Karpas-422 (cell line): ENCODE results near the gene PLPP2. TPM values are rescaled to one million over a fixed set of nuclear protein-coding genes. Genes with fewer than 3 reads are reported as not detected.

Experiments used
- DNase-seq: peaks from one replicate; pipeline ENCODE4 v3.0.0-alpha.2; 2015
- H2AFZ ChIP-seq: fragments of 200-600 bp; sonication (generic); 2 replicates; pipeline ENCODE4 v1.6.1; 2014; ENCODE audit warnings: antibody characterized with exemption, low read length, mixed read lengths
- H3K27ac ChIP-seq: fragments of 200-600 bp; sonication (generic); 2 replicates; pipeline ENCODE4 v1.5.1; 2014; ENCODE audit warnings: mild to moderate bottlenecking, low read length, moderate library complexity
- H3K27me3 ChIP-seq: fragments of 200-600 bp; sonication (generic); 2 replicates; pipeline ENCODE4 v1.6.1; 2014; ENCODE audit warnings: low read length, mixed read lengths
- H3K36me3 ChIP-seq: fragments of 200-600 bp; sonication (generic); 2 replicates; pipeline ENCODE4 v1.6.1; 2014; ENCODE audit warnings: low read length, mixed read lengths; ENCODE audit not compliant: insufficient read depth
- H3K4me1 ChIP-seq: fragments of 200-600 bp; sonication (generic); 2 replicates; pipeline ENCODE4 v1.6.1; 2014; ENCODE audit warnings: mild to moderate bottlenecking, low read length, mixed read lengths
- H3K4me2 ChIP-seq: fragments of 200-600 bp; sonication (generic); 2 replicates; pipeline ENCODE4 v1.6.1; 2014; ENCODE audit warnings: low read length, low read depth, mild to moderate bottlenecking; ENCODE audit not compliant: poor library complexity, severe bottlenecking
- H3K4me3 ChIP-seq: fragments of 200-600 bp; sonication (generic); 2 replicates; pipeline ENCODE4 v1.5.1; 2014; ENCODE audit warnings: mild to moderate bottlenecking, antibody characterized with exemption, low read length, mixed read lengths
- H3K79me2 ChIP-seq: fragments of 200-600 bp; sonication (generic); 2 replicates; pipeline ENCODE4 v1.6.1; 2014; ENCODE audit warnings: mild to moderate bottlenecking, low read length, mixed read lengths
- H3K9ac ChIP-seq: fragments of 200-600 bp; sonication (generic); 2 replicates; pipeline ENCODE4 v1.6.0; 2014; ENCODE audit warnings: low read length
- H3K9me2 ChIP-seq: fragments of 200-600 bp; sonication (generic), shearing (Covaris generic); replicated peaks from 2 replicates; pipeline ENCODE4 v1.6.0; 2014; ENCODE audit warnings: mild to moderate bottlenecking, low read length, moderate library complexity; ENCODE audit not compliant: insufficient read depth
- H3K9me3 ChIP-seq: fragments of 300-700, 200-600 bp; sonication (generic); 2 replicates; pipeline ENCODE4 v1.6.1; 2014; ENCODE audit warnings: low read length, mixed read lengths
- H4K20me1 ChIP-seq: fragments of 200-600 bp; sonication (generic); 2 replicates; pipeline ENCODE4 v1.6.1; 2014; ENCODE audit warnings: mild to moderate bottlenecking, antibody characterized with exemption, low read length, low read depth; ENCODE audit not compliant: insufficient read depth
- total RNA-seq: library from RNA; depleted of rRNA; stranded (reverse); fragments of >200 nt; shearing (Covaris generic); gene quantifications from 2 replicates; pipeline ENCODE4 v1.2.3, GENCODE V29; 2014; ENCODE audit warnings: low replicate concordance

The PLPP2 gene
- total RNA-seq, 1 experiment from 2014 or later, result 0.26 TPM

- Histone ChIP-seq H3K36me3 (0 out of 2 replicates have a peak, but pooled peaks cover 7% of the 10 kb centered on the region), H3K9me3 (no peaks in the 10 kb centered on the region), H3K9ac (no peak overlapping the region), H3K27ac (no peak overlapping the region), H3K4me1 (no peaks in the 10 kb centered on the region), H3K4me2 (no peak overlapping the region), H3K79me2 (peaks cover 8% of the 10 kb centered on the region), H3K27me3 (no peaks in the 10 kb centered on the region), H4K20me1 (no peaks in the 10 kb centered on the region), H3K9me2 (no peaks in the 10 kb centered on the region), H3K4me3 (no peak overlapping the region), H2AFZ (no peak overlapping the region)
- no peak for DNase-seq
These were observed 22.2 kb upstream of the PLPP2 start for GRCh38 chr19:313169-313987.

GRCh38 chr19:311813-312261, 20.6 kb upstream of the PLPP2 start:
- no peak overlapping the region for H3K4me3 ChIP-seq
- H3K27ac ChIP-seq, result no peak overlapping the region
- no peak overlapping the region for H3K4me2 ChIP-seq
- H3K9me2 ChIP-seq, result no peaks in the 10 kb centered on the region
- no peaks in the 10 kb centered on the region for H3K9me3 ChIP-seq
- H3K4me1 ChIP-seq, result no peaks in the 10 kb centered on the region
- no peak overlapping the region for H3K9ac ChIP-seq
- no peaks in the 10 kb centered on the region for H3K79me2 ChIP-seq
- no peaks in the 10 kb centered on the region for H3K36me3 ChIP-seq
- H4K20me1 ChIP-seq, result no peaks in the 10 kb centered on the region
- H2AFZ ChIP-seq, result no peak overlapping the region
- DNase-seq, result no peak
- H3K27me3 ChIP-seq, result no peaks in the 10 kb centered on the region

GRCh38 chr19:310781-311496, 19.7 kb upstream of the PLPP2 start:
- Histone ChIP-seq H3K36me3 (no peaks in the 10 kb centered on the region), H3K9me2 (no peaks in the 10 kb centered on the region), H3K79me2 (no peaks in the 10 kb centered on the region), H3K4me2 (no peak overlapping the region), H4K20me1 (no peaks in the 10 kb centered on the region), H3K27ac (no peak overlapping the region), H3K9ac (no peak overlapping the region), H3K4me3 (no peak overlapping the region), H3K4me1 (no peaks in the 10 kb centered on the region), H3K27me3 (no peaks in the 10 kb centered on the region), H3K9me3 (no peaks in the 10 kb centered on the region), H2AFZ (no peak overlapping the region)
- DNase-seq, result no peak

DNA sequence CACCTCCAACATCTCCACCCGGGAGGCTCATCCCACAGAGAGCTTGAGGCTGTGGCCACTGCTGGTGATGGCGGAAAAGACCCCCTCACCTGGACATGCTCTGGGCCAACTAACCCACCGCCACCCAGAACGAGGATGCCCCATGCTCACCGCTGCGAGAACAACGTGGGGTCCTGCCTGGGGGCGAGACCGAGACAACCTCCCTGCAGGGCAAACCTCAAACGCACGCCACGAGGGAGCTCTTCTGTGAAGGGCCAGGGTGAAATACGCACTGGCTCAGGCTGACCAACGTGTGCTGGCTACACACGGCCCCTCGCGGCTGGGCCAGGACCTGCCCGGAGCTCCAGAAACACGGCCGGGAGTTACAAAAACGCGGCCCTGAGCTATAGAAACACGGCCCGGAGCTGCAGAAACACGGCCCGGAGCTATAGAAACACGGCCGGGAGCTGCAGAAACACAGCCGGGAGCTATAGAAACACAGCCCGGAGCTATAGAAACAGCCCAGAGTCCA, 19.0 kb upstream of the PLPP2 start:
- Histone ChIP-seq H2AFZ (no peak overlapping the region), H3K4me1 (no peaks in the 10 kb centered on the region), H3K4me2 (no peak overlapping the region), H3K4me3 (no peak overlapping the region), H3K27ac (no peak overlapping the region), H4K20me1 (no peaks in the 10 kb centered on the region), H3K9me2 (no peaks in the 10 kb centered on the region), H3K79me2 (no peaks in the 10 kb centered on the region), H3K9ac (no peak overlapping the region), H3K9me3 (no peaks in the 10 kb centered on the region), H3K27me3 (no peaks in the 10 kb centered on the region), H3K36me3 (no peaks in the 10 kb centered on the region)
- no peak for DNase-seq

DNA sequence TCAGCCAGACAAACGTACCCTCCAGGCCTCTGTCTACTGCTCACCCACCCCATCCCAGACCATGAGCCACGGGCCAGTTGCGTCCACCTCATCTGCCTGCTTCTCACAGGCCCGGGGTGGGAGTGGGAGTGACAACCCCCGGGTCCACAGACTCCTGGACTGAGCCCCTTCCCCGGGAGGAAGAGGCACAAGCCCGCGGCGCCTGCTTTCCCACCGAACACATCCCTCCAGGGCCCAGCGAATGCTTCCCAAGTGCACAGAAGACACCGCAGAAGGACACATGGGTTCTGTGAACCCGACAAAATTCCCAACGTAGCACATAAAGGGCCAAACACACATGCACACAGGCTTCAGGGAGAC, 18.0 kb upstream of the PLPP2 start:
- Histone ChIP-seq H3K27me3 (no peaks in the 10 kb centered on the region), H3K9ac (no peak overlapping the region), H3K79me2 (peaks cover 2% of the 10 kb centered on the region), H3K4me3 (no peak overlapping the region), H3K27ac (no peak overlapping the region), H3K4me2 (no peak overlapping the region), H3K36me3 (no peaks in the 10 kb centered on the region), H4K20me1 (no peaks in the 10 kb centered on the region), H3K9me3 (no peaks in the 10 kb centered on the region), H3K9me2 (no peaks in the 10 kb centered on the region), H3K4me1 (no peaks in the 10 kb centered on the region), H2AFZ (no peak overlapping the region)
- DNase-seq, result no peak

DNA sequence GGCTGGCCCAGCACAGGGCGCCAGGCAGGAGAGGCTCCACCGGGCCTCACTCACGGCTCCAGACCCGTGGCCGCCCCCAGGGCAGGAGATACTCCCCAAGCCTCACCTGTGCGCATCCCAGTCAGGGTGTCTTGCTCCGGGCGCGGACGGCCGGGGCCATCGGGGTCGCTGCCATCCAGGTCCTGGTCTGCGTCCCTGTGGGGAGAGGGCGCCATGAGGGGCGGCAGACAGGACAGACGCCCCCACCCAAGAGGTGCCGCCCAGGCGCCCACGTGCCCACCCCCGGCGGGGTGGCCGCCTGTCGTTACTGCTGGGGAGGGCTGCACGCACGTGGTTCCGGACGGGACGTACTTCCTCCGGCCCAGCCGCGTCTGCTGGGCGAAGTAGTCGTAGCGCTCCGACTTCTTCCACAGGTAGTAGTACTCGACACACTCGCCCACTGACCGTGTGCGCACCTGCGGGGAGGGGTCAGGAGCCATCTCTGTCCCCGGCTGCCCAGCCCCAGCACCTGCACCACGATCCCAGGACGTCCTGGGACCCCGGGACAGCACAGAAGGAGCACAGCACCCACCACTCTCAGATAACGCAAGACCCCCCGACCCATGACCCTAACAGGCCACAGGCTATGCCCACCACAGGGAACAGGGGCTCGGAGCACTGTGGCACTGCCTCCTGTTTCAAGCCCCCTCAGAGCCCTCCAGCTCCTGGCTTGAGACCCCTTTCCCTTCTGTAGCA, 17.4 kb upstream of the PLPP2 start:
- Histone ChIP-seq H3K27ac (no peak overlapping the region), H2AFZ (no peak overlapping the region), H3K9me3 (no peaks in the 10 kb centered on the region), H3K9me2 (no peaks in the 10 kb centered on the region), H3K4me1 (no peaks in the 10 kb centered on the region), H3K36me3 (no peaks in the 10 kb centered on the region), H3K4me2 (no peak overlapping the region), H3K9ac (no peak overlapping the region), H4K20me1 (no peaks in the 10 kb centered on the region), H3K79me2 (peaks cover 4% of the 10 kb centered on the region), H3K4me3 (no peak overlapping the region), H3K27me3 (no peaks in the 10 kb centered on the region)
- no peak for DNase-seq

DNA sequence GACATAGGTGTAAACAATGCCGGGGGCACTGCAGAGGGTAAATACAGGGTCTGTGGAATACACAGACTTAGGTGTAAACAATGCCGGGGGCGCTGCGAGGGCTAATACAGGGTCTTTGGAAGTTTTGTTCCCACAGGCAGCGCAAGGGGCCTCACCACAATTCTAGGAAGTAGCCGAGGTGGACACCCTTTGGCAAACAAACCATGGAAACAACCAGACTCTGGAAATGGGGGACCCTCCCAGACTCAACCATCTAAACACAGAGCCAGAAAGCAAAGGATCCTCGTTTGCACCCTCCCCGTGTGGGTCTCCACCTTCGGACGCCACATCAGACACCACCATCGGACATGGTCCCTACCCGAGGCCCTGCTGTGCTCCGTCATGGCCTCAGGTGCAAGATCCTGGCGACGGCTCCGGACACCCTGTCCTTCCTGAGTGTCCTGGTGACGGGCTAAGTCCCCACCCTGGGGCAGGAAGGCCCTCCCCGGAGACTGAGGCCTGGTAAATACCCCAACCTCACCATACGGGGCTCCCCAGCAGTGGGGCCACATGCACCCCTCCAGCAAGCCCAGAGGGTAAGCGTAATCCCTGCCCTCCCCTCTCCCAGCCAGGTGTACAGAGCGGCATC, 16.7 kb upstream of the PLPP2 start:
- Histone ChIP-seq H3K27ac (no peak overlapping the region), H3K9ac (no peak overlapping the region), H3K79me2 (peaks cover 4% of the 10 kb centered on the region), H3K4me2 (no peak overlapping the region), H4K20me1 (no peaks in the 10 kb centered on the region), H3K9me2 (no peaks in the 10 kb centered on the region), H2AFZ (no peak overlapping the region), H3K4me1 (no peaks in the 10 kb centered on the region), H3K36me3 (no peaks in the 10 kb centered on the region), H3K27me3 (no peaks in the 10 kb centered on the region), H3K9me3 (no peaks in the 10 kb centered on the region), H3K4me3 (no peak overlapping the region)
- DNase-seq, result no peak
